HG03354 (cell line): ENCODE results near the gene PDE4D.
"Not testable (repeated sequence)": the region's sequence is repeated elsewhere in the genome, so short reads cannot be mapped to it uniquely, and the experiment has no call there.

Source experiments
- ATAC-seq: cut with Tn5 transposase; IDR thresholded peaks from one replicate; pipeline ENCODE4 v1.9.1; 2021; ENCODE audit warnings: mild to moderate bottlenecking; ENCODE audit not compliant: unreplicated experiment, poor library complexity, severe bottlenecking

PDE4D gene

GRCh38 chr5:59418808-59419207 is 474.7 kb downstream of the PDE4D start:
- ATAC-seq = no peak

- no peak for ATAC-seq
Observed at GRCh38 chr5:59416451-59416850, 477.1 kb downstream of the PDE4D start.

GRCh38 chr5:59416026-59416425 is 477.5 kb downstream of the PDE4D start:
- ATAC-seq = no peak

- no peak for ATAC-seq
Observed at GRCh38 chr5:59412428-59412827, 481.1 kb downstream of the PDE4D start.

GRCh38 chr5:59408997-59409396 is 484.5 kb downstream of the PDE4D start:
- ATAC-seq = not testable (repeated sequence)

- no peak for ATAC-seq
Observed at GRCh38 chr5:59407967-59408366, 485.6 kb downstream of the PDE4D start.

GRCh38 chr5:59401637-59402036 is 491.9 kb downstream of the PDE4D start:
- ATAC-seq = no peak

- not testable (repeated sequence) for ATAC-seq
Observed at GRCh38 chr5:59394956-59395355, 498.6 kb downstream of the PDE4D start.

- ATAC-seq = no peak
Observed at GRCh38 chr5:59393585-59394420, 499.7 kb downstream of the PDE4D start.

- ATAC-seq = no peak
Observed at GRCh38 chr5:59391576-59391975, 501.9 kb downstream of the PDE4D start.

GRCh38 chr5:59390989-59391388 is 502.5 kb downstream of the PDE4D start:
- no peak for ATAC-seq

GRCh38 chr5:59390074-59390659 is 503.4 kb downstream of the PDE4D start:
- ATAC-seq = no peak

- ATAC-seq = no peak
Observed at GRCh38 chr5:59387127-59387526, 506.4 kb downstream of the PDE4D start.

- ATAC-seq = no peak
Observed at GRCh38 chr5:59385700-59386099, 507.8 kb downstream of the PDE4D start.

GRCh38 chr5:59380350-59380951 is 513.1 kb downstream of the PDE4D start:
- peak; percentile 100 for ATAC-seq

- ATAC-seq = not testable (repeated sequence)
Observed at GRCh38 chr5:59374036-59374435, 519.5 kb downstream of the PDE4D start.

- no peak for ATAC-seq
Observed at GRCh38 chr5:59371525-59372127, 521.9 kb downstream of the PDE4D start.

GRCh38 chr5:59368951-59369350 is 524.6 kb downstream of the PDE4D start:
- no peak for ATAC-seq

- ATAC-seq = no peak
Observed at GRCh38 chr5:59367791-59368394, 525.6 kb downstream of the PDE4D start.

GRCh38 chr5:59366784-59367183 is 526.7 kb downstream of the PDE4D start:
- ATAC-seq = no peak
